Caco-2 (cell line): ENCODE results near the gene KRT23. TPM values are rescaled to one million over a fixed set of nuclear protein-coding genes. Genes with fewer than 3 reads are reported as not detected.

ENCODE experiments used
- BruUV-seq: library from RNA; stranded (reverse); fragments of 400-500 nt; replicated peaks from 2 replicates; lab custom pipeline; 2021; lab: Mats Ljungman, UMichigan
- CTCF ChIA-PET: fragments of 300-600 bp; sonication (Branson Sonifier 250); formaldehyde crosslinking; loops from one replicate; lab custom pipeline; 2022; ENCODE audit warnings: antibody characterized with exemption; lab: Charles Lee
- POLR2A ChIA-PET: fragments of 300-600 bp; sonication (Branson Sonifier 250); formaldehyde crosslinking; loops from one replicate; lab custom pipeline; 2022; ENCODE audit warnings: antibody characterized with exemption; lab: Charles Lee
- DNase-seq, 2 experiments: peaks; one replicate each; pipeline versions ENCODE4 v3.0.0 to v3.0.0-alpha.2; 2020 to 2022
- H3K27me3 ChIP-seq: replicated peaks from 2 replicates; pipeline ENCODE4 v1.6.0; 2011; ENCODE audit warnings: low read length; ENCODE audit not compliant: control insufficient read depth, insufficient read depth
- H3K36me3 ChIP-seq: 2 replicates; pipeline ENCODE4 v1.5.1; 2011; ENCODE audit warnings: low read length; ENCODE audit not compliant: control insufficient read depth, insufficient read depth
- H3K4me1 ChIP-seq: fragments of 250-450 bp; sonication (Bioruptor Pico); 2 replicates; pipeline ENCODE4 v1.5.1; 2020; ENCODE audit warnings: mild to moderate bottlenecking
- H3K4me3 ChIP-seq: 2 replicates; pipeline ENCODE4 v1.5.1; 2011; ENCODE audit warnings: low read depth, mild to moderate bottlenecking, control low read depth, low read length
- H3K9me3 ChIP-seq: fragments of 250-450 bp; sonication (Bioruptor Pico); 2 replicates; pipeline ENCODE4 v1.5.1; 2020; ENCODE audit warnings: mild to moderate bottlenecking, moderate library complexity
- H3K27ac Mint-ChIP-seq: one replicate; pipeline ENCODE4 v1.8.0; 2022; ENCODE audit warnings: mixed read lengths; ENCODE audit not compliant: unreplicated experiment
- H3K27me3 Mint-ChIP-seq: one replicate; pipeline ENCODE4 v1.8.0; 2022; ENCODE audit warnings: mixed read lengths; ENCODE audit not compliant: insufficient read depth, unreplicated experiment
- H3K36me3 Mint-ChIP-seq: one replicate; pipeline ENCODE4 v1.8.0; 2022; ENCODE audit warnings: mild to moderate bottlenecking, mixed read lengths; ENCODE audit not compliant: insufficient read depth, unreplicated experiment
- H3K4me1 Mint-ChIP-seq: one replicate; pipeline ENCODE4 v1.8.0; 2022; ENCODE audit warnings: low read depth, mixed read lengths; ENCODE audit not compliant: unreplicated experiment
- H3K4me3 Mint-ChIP-seq: one replicate; pipeline ENCODE4 v1.8.0; 2022; ENCODE audit warnings: mild to moderate bottlenecking, moderate library complexity, mixed read lengths; ENCODE audit not compliant: unreplicated experiment
- H3K9me3 Mint-ChIP-seq: one replicate; pipeline ENCODE4 v1.8.0; 2022; ENCODE audit warnings: mixed read lengths; ENCODE audit not compliant: unreplicated experiment
- intact Hi-C: fragments of 100-400 bp; cut with micrococcal nuclease; formaldehyde crosslinking; loops from one replicate; pipeline ENCODE4 v1.10.0; 2022; ENCODE audit not compliant: unreplicated experiment
- total RNA-seq: library from RNA; stranded (reverse); gene quantifications from 2 replicates; pipeline ENCODE4 v1.2.3, GENCODE V29; 2022
- TF ChIP-seq, protein P1 (sequence below), 2 experiments: fragments of 200-600 bp in 1 of 2; IDR thresholded peaks; 1 replicate in 1 of 2; 2 replicates in 1 of 2; pipeline versions ENCODE4 v1.5.1 to v1.8.0; 2011 to 2022; ENCODE audit warnings: antibody characterized with exemption in 1 of 2, control low read depth in 1 of 2, inconsistent platforms in 1 of 2, low read depth in 1 of 2, low read length in 1 of 2, mild to moderate bottlenecking in 1 of 2, moderate library complexity in 1 of 2; ENCODE audit not compliant: insufficient read depth in 1 of 2, severe bottlenecking in 1 of 2, unreplicated experiment in 1 of 2

KRT23 gene
- total RNA-seq, 1 experiment from 2014 or later, result 47.1 TPM

GRCh38 chr17:40909351-40909750 is 28.1 kb downstream of the KRT23 start:
- ChIA-PET CTCF (interaction anchor here (1.0 to 1.2 kb wide), 3 partner anchors 138 to 506 kb away, joined by 3 to 6 read pairs (median 3); partner anchors contain the start of gene KRTAP2-1), POLR2A (interaction anchor here (0.6 kb wide), 1 partner anchor 138 kb away, joined by 3 read pairs; the partner anchor contains the start of gene KRTAP2-1)
- DNase-seq, result peak; percentile 89
- H3K4me1 ChIP-seq, result peaks cover 32% of the 10 kb centered on the region
- TF ChIP-seq, protein P1, sequence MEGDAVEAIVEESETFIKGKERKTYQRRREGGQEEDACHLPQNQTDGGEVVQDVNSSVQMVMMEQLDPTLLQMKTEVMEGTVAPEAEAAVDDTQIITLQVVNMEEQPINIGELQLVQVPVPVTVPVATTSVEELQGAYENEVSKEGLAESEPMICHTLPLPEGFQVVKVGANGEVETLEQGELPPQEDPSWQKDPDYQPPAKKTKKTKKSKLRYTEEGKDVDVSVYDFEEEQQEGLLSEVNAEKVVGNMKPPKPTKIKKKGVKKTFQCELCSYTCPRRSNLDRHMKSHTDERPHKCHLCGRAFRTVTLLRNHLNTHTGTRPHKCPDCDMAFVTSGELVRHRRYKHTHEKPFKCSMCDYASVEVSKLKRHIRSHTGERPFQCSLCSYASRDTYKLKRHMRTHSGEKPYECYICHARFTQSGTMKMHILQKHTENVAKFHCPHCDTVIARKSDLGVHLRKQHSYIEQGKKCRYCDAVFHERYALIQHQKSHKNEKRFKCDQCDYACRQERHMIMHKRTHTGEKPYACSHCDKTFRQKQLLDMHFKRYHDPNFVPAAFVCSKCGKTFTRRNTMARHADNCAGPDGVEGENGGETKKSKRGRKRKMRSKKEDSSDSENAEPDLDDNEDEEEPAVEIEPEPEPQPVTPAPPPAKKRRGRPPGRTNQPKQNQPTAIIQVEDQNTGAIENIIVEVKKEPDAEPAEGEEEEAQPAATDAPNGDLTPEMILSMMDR (IDR thresholded peaks at IDR 0.05; ENCODE audit: insufficient read depth in 1 of 2, low read depth in 1 of 2, low read length in 1 of 2, severe bottlenecking in 1 of 2, unreplicated experiment in 1 of 2), result peak; percentile 78 to 87
- H3K4me3 ChIP-seq, result no peak overlapping the region
- Mint-ChIP-seq H3K36me3 (peaks cover 5% of the 10 kb centered on the region), H3K27ac (peak overlapping the region; percentile 87), H3K4me1 (peaks cover 36% of the 10 kb centered on the region), H3K4me3 (no peak overlapping the region), H3K27me3 (no peaks in the 10 kb centered on the region), H3K9me3 (no peaks in the 10 kb centered on the region)
- H3K9me3 ChIP-seq, result no peaks in the 10 kb centered on the region
- intact Hi-C loops, result loop anchor here (1.0 to 5.0 kb wide), 10 partner anchors 48 to 739 kb away; partner anchors contain the start of gene KRTAP3-1
- H3K36me3 ChIP-seq, result no peaks in the 10 kb centered on the region
- BruUV-seq, result no TSS peak
- no peaks in the 10 kb centered on the region for H3K27me3 ChIP-seq

- H3K4me3 ChIP-seq, result no peak overlapping the region
- no peaks in the 10 kb centered on the region for H3K9me3 ChIP-seq
- CTCF ChIA-PET, result no interaction called here
- intact Hi-C loops, result loop anchor here (5.0 kb wide), 1 partner anchor 616 kb away; no protein-coding TSS in a partner anchor
- H3K4me1 Mint-ChIP-seq, result peaks cover 55% of the 10 kb centered on the region
- no peaks in the 10 kb centered on the region for H3K27me3 ChIP-seq
- peaks cover 57% of the 10 kb centered on the region for H3K4me1 ChIP-seq
- H3K27me3 Mint-ChIP-seq, result no peaks in the 10 kb centered on the region
- POLR2A ChIA-PET, result interaction anchor here (0.6 kb wide), 1 partner anchor 627 kb away, joined by 3 read pairs; no protein-coding TSS in a partner anchor
- H3K36me3 ChIP-seq, result no peaks in the 10 kb centered on the region
- no peaks in the 10 kb centered on the region for H3K9me3 Mint-ChIP-seq
- no peak overlapping the region for H3K4me3 Mint-ChIP-seq
- no TSS peak for BruUV-seq
- H3K36me3 Mint-ChIP-seq, result peaks cover 5% of the 10 kb centered on the region
- H3K27ac Mint-ChIP-seq, result no peak overlapping the region
- DNase-seq, result no peak
- TF ChIP-seq, protein P1 (IDR thresholded peaks at IDR 0.05; ENCODE audit: insufficient read depth in 1 of 2, low read depth in 1 of 2, low read length in 1 of 2, severe bottlenecking in 1 of 2, unreplicated experiment in 1 of 2), result no peak
Observed at GRCh38 chr17:40906613-40907012, 30.8 kb downstream of the KRT23 start.

GRCh38 chr17:40905370-40905769 is 32.1 kb downstream of the KRT23 start:
- Histone ChIP-seq H3K36me3 (no peaks in the 10 kb centered on the region), H3K9me3 (no peaks in the 10 kb centered on the region), H3K27me3 (no peaks in the 10 kb centered on the region), H3K4me1 (peaks cover 61% of the 10 kb centered on the region), H3K4me3 (no peak overlapping the region)
- Mint-ChIP-seq H3K27me3 (no peaks in the 10 kb centered on the region), H3K36me3 (peaks cover 5% of the 10 kb centered on the region), H3K4me1 (peaks cover 60% of the 10 kb centered on the region), H3K9me3 (no peaks in the 10 kb centered on the region), H3K4me3 (no peak overlapping the region), H3K27ac (peak overlapping the region; percentile 95)
- TF ChIP-seq, protein P1 (IDR thresholded peaks at IDR 0.05; ENCODE audit: insufficient read depth in 1 of 2, low read depth in 1 of 2, low read length in 1 of 2, severe bottlenecking in 1 of 2, unreplicated experiment in 1 of 2), result no peak
- ChIA-PET CTCF (interaction anchor here (1.3 kb wide), 1 partner anchor 758 kb away, joined by 3 read pairs; no protein-coding TSS in a partner anchor), POLR2A (interaction anchor here (0.5 kb wide), 1 partner anchor 583 kb away, joined by 3 read pairs; no protein-coding TSS in a partner anchor)
- no peak for DNase-seq
- no TSS peak for BruUV-seq
- intact Hi-C loops, result loop anchor here (5.0 kb wide), 1 partner anchor 617 kb away; no protein-coding TSS in a partner anchor
